GM19468 (cell line): ENCODE data around the gene WFS1.

Experiments used
- ATAC-seq: cut with Tn5 transposase; IDR thresholded peaks from one replicate; pipeline ENCODE4 v1.9.1; 2021; ENCODE audit warnings: mild to moderate bottlenecking, moderate library complexity, moderate number of reproducible peaks; ENCODE audit not compliant: unreplicated experiment; ENCODE audit errors: extremely low read depth

The WFS1 gene

DNA sequence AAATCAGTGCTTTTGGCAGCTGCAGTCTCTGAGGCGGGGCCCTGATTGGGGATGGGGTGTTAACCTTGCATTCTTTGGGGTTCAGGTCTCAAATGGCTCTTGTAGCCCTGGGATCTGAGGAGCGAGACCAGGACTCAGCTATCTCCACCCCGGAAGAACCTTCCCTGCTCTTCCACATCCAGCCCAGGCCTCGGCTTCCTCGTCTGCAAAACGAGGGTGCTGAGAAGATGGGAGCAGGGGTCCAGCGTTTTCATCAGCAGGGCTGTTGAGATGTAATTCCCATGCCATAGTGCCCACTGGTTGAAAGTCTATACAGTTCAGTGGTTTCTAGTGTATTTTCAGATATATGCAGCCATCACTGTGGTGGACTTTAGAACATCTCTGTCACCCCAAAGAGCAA is 34.6 kb upstream of the WFS1 start:
- no peak for ATAC-seq

DNA sequence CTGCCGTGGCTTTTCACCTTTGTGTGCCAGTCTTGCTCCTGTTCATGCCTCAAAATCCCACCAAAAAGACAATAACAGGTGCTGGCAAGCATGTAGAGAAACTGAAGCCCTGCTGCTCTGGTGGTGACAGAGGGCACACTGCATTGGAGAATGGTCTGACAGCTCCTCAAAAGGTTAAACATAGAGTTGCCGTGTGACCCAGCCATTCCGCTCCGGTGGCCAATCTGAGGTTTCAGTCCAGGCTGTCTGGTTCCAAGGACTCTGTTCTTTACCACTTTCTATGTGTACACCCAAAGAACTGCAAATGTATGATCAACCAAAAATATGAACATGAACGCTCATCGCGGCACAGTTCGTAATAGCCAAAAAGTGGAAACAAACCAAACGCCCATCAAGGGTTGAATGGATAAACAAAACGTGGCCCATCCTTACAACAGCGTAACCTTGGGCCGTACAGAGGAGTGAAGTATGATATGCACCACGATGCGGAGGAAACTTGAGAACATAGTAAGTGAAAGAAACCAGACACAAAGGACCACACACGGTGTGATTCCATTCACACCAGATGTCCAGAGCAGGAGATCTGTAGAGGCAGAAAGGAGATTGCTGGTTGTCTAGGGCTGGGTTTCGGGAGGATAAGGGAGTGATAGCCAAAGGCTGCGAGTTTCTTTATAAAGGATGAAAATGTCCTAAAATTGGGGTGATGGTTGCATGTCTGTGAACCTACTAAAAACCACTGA is 33.6 kb upstream of the WFS1 start:
- ATAC-seq = no peak

GRCh38 chr4:6236816-6237390 is 32.7 kb upstream of the WFS1 start:
- ATAC-seq = no peak

GRCh38 chr4:6239486-6239885 is 30.2 kb upstream of the WFS1 start:
- ATAC-seq = no peak

DNA sequence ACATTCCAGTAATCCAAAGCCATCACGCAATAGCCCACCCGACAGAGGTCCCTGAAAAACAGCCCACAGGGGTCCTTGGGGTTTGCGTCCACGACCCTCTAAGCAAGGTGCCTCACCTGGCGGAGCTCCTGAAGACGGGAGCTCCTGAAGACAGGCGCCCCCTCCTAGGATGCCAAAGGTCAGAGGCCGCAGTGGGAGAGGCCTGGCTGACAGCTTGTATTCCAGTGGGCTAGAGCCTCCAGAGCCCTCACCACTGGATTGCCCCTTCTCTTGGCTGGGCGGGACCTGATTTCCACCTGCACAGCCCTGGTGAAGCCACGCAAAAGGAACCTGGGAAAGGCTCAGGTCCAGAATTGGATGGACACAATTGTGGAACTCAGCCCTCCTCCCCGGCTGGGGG is 29.7 kb upstream of the WFS1 start:
- ATAC-seq = no peak

DNA sequence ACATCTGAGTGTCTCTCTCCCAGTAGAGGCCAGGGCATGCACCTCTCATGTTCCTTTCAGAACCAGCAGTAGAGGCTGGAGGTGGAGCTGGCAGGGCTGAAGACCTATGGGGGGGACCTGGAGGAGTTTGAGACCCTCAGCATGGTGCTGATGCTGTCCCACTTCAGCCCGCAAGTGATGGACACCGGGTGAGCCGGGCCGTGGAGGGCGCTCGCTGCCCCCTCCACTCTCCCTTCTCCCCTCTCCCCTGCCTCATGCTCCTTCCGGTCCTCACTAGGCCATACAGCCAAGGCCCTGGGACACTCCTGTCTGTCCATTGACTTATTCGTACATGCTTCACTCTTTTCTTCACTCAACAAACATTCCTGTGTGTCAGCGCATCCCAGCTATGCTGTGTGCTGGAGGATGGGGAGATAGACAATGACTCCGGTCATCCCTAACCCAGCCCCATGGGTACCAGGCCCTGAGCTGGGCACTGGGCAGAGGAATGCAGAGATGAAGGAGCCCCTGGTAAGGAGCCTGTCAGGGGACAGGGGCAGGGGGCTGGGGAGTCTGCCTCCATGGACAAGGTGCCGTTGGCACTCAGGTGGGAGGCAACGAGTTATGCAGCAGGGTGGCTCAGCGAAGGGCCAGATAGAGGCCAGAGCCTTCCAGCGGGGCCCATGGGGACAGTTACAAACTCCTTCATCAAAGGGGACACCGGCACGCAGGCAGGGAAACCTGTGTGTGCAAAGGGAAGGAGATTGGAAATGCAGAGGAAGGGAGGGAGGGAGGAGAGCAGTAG is 28.4 kb upstream of the WFS1 start:
- ATAC-seq = no peak

DNA sequence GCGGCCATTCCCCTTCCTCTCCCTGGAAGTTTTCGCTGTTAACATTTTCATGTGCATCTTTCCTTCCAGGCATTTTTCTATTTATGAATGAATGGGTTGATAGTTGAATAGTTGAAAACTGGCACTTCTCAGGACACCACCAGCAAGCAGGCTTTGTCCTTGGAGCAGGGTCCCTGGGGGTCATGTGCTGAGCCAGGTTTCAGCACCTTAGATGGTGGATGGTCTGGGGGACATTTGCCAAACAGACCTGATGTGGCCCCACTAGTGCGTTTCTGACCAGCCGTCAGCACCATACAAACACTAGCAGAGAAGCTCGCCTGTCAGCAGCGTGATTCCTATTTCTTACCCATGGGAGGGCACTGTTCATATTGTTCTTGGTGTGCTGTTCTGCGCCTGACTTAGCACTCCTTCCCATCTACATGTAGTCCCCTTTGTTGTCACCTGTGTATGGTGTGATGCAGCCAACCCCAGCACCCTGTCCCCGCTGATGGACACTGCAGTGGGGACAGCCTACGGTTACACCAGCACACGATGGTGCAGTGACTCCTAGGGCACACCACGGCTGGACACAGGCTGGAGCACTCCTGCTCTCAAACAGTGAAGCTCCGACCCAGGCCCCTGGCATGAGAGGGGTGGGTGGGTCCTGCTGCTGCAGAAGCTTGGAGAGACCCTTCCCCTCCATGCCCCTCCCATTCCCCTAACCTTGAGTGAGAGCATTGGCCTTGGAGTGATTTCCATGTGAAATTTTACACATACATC is 27.2 kb upstream of the WFS1 start:
- ATAC-seq = no peak

- ATAC-seq = no peak
Observed at GRCh38 chr4:6245246-6246169, 24.1 kb upstream of the WFS1 start.

- no peak for ATAC-seq
Observed at GRCh38 chr4:6246170-6246634, 23.4 kb upstream of the WFS1 start.

DNA sequence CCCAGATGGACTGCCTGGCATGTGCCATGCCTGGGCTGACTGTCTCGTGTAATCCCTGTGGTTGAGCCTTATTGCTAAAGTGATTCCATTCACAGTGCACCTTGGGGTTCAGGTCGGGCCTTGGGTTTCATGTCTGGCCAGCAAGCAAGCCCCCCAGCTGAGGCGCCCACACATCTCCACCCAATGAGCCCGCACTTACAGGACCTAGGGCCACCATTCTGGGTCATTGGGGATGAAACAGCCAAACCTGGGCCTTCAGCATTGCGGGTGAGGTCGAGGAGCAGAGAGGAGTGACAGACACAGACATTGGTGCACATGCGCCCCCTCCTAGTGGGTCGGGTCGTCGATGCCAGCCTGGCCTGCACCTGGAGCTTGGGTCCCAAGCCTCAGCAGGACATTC is 21.3 kb upstream of the WFS1 start:
- ATAC-seq = no peak

DNA sequence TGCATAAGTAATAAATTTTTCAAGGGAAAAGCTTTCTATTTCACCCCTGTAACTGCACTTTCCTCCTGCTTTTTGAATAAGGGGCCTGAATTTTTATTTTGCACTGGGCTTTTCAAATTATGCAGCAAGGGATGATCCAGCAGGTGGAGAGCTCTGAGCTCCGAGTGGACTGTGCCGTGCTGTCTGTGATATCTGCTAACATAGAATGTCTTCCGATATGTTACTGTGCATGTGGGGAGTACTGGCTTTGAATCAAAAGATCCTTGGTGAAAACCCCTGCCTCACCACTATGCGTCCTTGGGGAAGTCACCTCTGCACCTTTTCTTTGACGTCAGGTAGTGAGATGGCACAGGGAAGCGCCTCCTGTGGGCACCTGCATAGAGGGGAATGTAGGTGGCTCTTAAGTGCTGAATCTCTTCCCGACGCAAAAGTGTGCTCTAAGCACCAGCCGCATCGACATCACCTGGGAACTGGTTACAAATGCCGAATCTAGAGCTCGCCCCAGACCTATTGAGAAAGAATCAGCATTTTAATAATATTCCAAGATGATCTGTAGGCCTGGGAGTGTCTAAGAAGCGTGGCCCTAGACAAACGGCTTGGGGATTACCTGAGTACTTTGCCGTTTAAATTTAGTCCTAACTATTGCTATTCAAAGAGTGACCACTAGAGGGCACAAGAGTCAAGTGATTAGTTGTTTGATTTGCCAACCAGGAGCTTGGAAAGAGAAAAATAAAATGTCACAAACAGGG is 19.2 kb upstream of the WFS1 start:
- ATAC-seq = no peak

DNA sequence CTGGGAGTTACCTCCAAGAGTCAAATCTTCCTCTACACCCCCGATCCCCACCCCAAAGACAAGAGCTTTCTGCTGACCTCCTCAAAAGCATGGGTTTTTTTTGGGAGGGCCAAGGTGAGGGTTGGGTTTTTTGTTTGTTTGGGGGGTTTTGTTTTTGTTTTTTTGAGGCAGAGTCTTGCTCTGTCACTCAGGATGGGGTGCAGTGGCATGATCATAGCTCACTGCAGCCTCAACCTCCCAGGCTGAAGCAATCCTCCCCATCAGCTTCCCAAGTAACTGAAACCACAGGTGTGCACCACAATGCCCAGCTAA is 18.7 kb upstream of the WFS1 start:
- no peak for ATAC-seq

GRCh38 chr4:6251365-6251764 is 18.3 kb upstream of the WFS1 start:
- no peak for ATAC-seq

DNA sequence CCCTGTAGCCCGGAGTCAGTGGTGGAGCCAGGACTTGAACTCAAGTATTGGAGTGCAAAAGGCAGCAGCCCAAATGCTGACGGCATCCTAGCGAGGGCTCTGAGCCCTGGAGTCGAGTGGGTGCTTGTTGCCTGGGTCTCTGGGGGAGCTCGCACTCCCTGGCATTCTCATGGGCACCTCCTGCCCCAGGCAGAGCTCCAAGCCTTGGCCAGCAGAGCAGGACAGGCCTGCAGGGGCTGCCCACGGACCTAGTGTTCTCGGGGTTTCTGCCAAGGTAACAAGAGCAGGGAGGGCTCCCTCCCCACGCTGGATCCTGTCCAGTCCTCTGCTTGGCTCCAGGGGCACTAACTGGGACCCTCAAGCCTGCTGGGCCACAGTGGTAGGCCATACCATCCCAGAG is 17.6 kb upstream of the WFS1 start:
- no peak for ATAC-seq

DNA sequence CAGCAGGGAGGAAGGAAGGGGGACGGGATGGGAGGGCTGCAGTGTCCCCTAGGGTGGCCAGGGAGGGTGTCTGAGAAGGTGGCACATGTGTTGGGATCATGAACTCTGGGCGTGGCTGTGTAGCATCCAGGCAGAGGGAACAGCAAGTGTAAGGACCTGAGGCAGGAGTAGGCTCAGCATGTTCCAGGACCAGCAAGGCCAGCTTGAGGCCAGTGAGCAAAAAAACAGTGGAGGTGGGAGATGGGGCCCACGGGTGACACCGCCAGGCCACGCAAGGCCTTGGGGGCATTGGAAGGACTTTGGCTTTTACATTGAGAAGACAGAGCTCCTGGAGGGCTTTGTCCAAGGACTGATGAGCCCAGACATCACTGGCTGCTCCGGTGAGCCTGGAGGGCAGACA is 16.5 kb upstream of the WFS1 start:
- no peak for ATAC-seq

DNA sequence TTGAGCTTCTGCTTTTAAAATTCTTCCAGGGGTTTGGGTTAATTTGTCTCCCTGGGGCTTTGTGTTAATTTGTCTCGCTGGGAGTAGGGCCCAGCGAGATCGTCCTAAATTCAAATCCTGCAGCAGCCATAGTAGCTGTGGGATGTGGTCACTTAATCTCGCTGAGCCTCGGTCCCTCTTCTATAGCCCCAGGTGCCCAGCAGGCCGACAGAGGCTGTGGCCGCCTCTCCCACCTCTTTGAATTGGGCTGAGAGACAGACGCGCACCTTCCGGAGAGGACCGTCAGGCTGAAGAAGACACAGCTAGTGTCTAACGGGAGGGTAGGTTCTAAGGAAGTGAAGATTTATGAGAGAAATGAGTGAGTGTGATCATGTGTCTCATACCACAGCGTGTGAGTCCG is 15.7 kb upstream of the WFS1 start:
- ATAC-seq = no peak

DNA sequence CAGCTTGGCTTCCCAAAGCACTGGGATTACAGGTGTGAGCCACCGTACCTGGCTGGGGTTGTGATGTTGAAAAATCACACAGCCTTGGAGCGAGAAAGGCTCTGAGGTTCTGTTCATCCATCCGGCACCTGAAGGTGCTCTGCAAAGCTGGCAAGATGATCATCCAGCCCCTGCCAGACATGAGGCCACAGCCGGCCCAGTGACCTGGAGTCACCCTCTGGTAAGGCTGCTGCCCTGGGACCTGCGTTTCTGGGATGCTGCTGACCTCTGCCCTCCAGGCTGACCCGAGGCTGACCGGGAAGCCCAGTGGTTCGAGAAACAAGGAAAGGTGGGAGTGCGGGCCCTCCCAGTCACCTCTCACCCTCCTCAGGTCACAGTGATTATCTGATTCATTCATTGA is 13.5 kb upstream of the WFS1 start:
- ATAC-seq = no peak

DNA sequence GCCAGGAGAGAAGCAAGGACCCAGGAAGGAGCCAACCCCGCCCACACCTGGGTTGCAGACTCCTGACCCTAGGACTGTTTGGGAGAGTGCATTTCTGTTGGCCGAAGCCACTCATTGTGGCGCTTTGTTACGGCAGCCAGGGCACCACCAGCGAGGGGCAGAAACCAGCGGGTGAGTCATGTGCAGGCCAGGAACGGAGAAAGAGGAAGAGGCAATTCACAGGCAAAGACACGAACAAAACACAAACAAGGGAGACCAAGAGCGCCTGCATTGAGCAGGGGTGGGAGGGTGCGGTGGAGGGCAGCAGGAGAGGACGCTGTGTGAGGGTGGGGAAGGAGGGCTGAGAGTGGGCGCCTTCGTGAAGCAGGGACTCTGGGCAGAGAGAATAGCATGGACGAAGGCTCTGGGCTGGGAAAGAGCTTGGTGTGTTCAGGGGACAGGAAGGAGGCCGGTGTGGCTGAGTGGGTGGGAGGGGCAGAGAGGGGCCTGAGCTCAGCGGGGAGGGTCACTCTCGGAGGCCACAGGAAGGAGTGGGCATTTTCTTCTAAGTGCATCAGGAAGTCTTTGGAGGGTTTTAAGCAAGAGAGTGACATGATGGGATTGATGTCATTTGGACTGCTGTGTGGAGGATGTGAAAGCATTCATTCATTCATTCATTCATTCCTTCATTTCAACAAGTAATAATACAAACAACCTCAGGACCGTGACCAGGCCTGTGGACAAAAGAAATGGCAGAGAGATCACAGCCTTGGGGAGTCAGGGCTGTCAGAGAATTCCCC is 12.2 kb upstream of the WFS1 start:
- ATAC-seq = no peak

DNA sequence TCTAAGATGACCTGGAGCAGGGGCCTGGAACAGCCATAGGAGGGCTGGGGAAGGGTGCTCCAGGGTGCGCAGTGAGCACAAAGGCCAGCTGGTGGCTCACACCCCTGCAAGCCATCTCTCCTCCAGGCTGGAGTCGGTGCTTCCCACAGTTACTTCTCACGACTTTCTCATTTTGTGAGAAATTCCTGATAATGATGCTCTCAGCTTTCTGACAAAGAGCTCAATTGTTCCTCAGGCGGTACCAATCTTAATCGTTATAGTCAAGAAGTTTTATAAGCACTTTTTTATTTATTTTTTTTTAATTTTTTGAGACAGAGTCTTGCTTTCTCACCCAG is 11.7 kb upstream of the WFS1 start:
- no peak for ATAC-seq
